Measurements from ENCODE around the gene EED.

Gene EED

GRCh38 chr11:86198139-86198538, 46.4 kb upstream of the EED start:
- Mint-ChIP-seq H3K4me3 (no peak overlapping the region), H3K27ac (no peak overlapping the region), H3K36me3 (ENCODE audit: low read depth) (no peaks in the 10 kb centered on the region), H3K9me3 (no peaks in the 10 kb centered on the region), H3K4me1 (peaks cover 24% of the 10 kb centered on the region), H3K27me3 (ENCODE audit: low read depth) (no peaks in the 10 kb centered on the region)
- TF ChIP-seq CTCF (IDR thresholded peaks at IDR 0.05; ENCODE audit: unreplicated experiment in 3 of 3), result no peak

DNA sequence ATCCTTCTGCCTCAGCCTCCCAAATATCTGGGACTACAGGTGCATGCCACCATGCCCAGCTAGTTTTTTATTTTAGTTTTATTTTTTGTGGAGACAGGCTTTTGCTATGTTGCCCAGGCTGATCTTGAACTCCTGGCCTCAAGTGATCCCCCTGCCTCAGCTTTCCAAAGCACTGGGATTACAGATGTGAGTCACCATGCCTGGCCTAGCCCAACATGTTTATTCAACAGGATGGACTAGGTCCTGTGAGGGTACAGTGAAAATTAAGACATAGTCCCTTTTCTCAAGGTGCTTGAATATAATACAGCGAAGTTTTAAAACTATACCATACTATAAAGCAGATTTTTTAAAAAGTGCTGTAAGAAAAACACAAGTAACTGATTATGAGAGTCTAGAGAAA, 45.2 kb upstream of the EED start:
- H3K36me3 Mint-ChIP-seq (ENCODE audit: low read depth), result no peaks in the 10 kb centered on the region
- no peaks in the 10 kb centered on the region for H3K27me3 Mint-ChIP-seq (ENCODE audit: low read depth)
- H3K9me3 Mint-ChIP-seq, result no peaks in the 10 kb centered on the region

DNA sequence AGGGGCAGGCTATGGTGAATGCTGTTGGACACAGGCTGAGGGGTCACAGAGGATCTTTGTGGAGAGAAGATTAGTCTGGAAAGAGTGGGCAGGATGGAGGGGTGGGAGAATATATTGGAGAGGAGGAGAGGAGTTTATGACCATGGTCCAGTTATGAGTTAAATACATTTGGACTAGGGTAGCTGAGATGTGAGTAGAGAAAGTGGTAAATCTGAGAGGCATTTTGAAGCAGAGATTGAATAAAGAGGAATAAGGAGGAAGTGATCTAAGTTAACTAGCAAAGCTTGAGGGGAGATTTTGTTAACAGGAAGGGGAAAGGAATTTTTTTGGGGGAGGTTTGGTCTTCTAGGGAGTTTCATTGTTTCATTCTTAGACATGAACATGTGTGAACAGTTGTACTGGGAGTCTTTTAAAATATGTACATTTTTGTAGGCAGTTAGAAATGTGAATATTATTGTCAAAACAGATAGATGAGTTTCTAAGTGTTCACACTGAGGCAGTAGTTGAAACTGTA, 43.1 kb upstream of the EED start:
- no peak for TF ChIP-seq CTCF (IDR thresholded peaks at IDR 0.05; ENCODE audit: unreplicated experiment in 3 of 3)
- peaks cover 11% of the 10 kb centered on the region for H3K4me1 Mint-ChIP-seq
- H3K9me3 Mint-ChIP-seq, result peaks cover 2% of the 10 kb centered on the region
- H3K27ac Mint-ChIP-seq, result no peak overlapping the region
- H3K36me3 Mint-ChIP-seq (ENCODE audit: low read depth), result no peaks in the 10 kb centered on the region
- H3K4me3 Mint-ChIP-seq, result no peak overlapping the region
- no peaks in the 10 kb centered on the region for H3K27me3 Mint-ChIP-seq (ENCODE audit: low read depth)

More for the DNA sequence above, 45.2 kb upstream of the EED start:
- no peak for TF ChIP-seq CTCF (IDR thresholded peaks at IDR 0.05; ENCODE audit: unreplicated experiment in 3 of 3)
- Mint-ChIP-seq H3K4me1 (peaks cover 17% of the 10 kb centered on the region), H3K4me3 (no peak overlapping the region), H3K27ac (peak overlapping the region in 1 of 3 experiments; percentile 21)

- H3K4me1 Mint-ChIP-seq, result peaks cover 6% of the 10 kb centered on the region
- no peaks in the 10 kb centered on the region for H3K36me3 Mint-ChIP-seq (ENCODE audit: low read depth)
- TF ChIP-seq CTCF (IDR thresholded peaks at IDR 0.05; ENCODE audit: unreplicated experiment in 3 of 3), result no peak
- H3K27me3 Mint-ChIP-seq (ENCODE audit: low read depth), result no peaks in the 10 kb centered on the region
- no peak overlapping the region for H3K4me3 Mint-ChIP-seq
- no peak overlapping the region for H3K27ac Mint-ChIP-seq
- H3K9me3 Mint-ChIP-seq, result peaks cover 2% of the 10 kb centered on the region
Measured at GRCh38 chr11:86202013-86202336, 42.6 kb upstream of the EED start.

GRCh38 chr11:86204356-86204755, 40.2 kb upstream of the EED start:
- Mint-ChIP-seq H3K9me3 (peaks cover 8% of the 10 kb centered on the region), H3K27ac (no peak overlapping the region), H3K4me1 (peaks cover 5% of the 10 kb centered on the region), H3K27me3 (ENCODE audit: low read depth) (no peaks in the 10 kb centered on the region), H3K36me3 (ENCODE audit: low read depth) (no peaks in the 10 kb centered on the region), H3K4me3 (no peak overlapping the region)
- TF ChIP-seq CTCF (IDR thresholded peaks at IDR 0.05; ENCODE audit: unreplicated experiment in 3 of 3), result no peak

DNA sequence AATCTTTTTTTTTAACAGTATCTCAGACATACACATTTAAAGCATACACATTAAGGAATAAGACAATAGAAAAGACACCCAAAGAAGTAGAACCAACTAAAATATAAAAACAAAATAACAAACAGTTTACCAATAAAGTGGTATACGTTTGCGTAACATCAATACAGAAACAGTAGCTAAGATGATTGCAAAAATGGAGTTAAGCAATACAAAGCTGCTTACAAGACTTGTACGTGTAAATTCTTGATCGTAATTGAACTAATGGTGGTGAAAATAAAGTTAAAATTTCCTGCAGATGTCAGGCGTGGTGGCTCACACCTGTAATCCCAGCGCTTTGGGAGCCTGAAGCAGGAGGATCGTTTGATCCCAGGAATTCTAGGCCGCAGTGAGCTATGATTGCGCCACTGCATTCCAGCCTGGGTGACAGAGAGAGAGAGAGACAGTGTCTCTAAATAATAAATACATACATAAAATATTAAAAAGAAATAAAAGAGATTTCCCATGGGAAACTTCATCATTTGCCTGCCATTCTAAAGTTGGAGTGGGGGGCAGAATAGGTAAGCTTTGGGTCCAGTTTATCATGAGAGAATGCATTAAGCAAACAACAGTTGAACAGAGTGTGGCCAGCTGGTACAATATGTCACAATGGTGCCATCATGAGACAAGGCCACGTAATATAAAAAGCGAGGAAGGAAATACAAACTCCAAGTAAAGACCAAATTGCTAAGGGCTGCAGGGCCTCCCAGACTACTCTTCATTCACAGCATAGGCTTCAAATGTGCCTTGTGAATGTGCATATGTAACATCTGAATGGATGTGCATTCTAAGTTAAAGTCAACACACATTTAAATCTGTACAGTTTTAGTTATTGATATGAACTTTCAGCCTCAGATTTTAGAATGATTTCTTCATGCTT, 38.9 kb upstream of the EED start:
- no peak overlapping the region for H3K27ac Mint-ChIP-seq
- peaks cover 8% of the 10 kb centered on the region for H3K9me3 Mint-ChIP-seq
- no peaks in the 10 kb centered on the region for H3K4me1 Mint-ChIP-seq
- TF ChIP-seq CTCF (IDR thresholded peaks at IDR 0.05; ENCODE audit: unreplicated experiment in 3 of 3), result no peak
- H3K4me3 Mint-ChIP-seq, result no peak overlapping the region
- H3K27me3 Mint-ChIP-seq (ENCODE audit: low read depth), result no peaks in the 10 kb centered on the region
- H3K36me3 Mint-ChIP-seq (ENCODE audit: low read depth), result no peaks in the 10 kb centered on the region

All from nephron (organoid).